Stimulated activated CD8-positive, alpha-beta memory T cell treated with anti-CD3 and anti-CD28 coated beads, Interleukin-7, amount 100 ng/mL, for 1 hour (primary cell): ENCODE data around the gene ZFYVE26.
"Not testable (repeated sequence)": the region's sequence is repeated elsewhere in the genome, so short reads cannot be mapped to it uniquely, and the experiment has no call there.

Source experiments
- DNase-seq, 2 donors: peaks; one replicate each; pipeline ENCODE4 v3.0.0-alpha.2; 2020; ENCODE audit warnings: low read depth in 2 of 2

Gene ZFYVE26

GRCh38 chr14:67749341-67750084, 66.9 kb downstream of the ZFYVE26 start:
- no peak for DNase-seq

- no peak for DNase-seq
Measured at GRCh38 chr14:67748312-67748711, 68.1 kb downstream of the ZFYVE26 start.

DNA sequence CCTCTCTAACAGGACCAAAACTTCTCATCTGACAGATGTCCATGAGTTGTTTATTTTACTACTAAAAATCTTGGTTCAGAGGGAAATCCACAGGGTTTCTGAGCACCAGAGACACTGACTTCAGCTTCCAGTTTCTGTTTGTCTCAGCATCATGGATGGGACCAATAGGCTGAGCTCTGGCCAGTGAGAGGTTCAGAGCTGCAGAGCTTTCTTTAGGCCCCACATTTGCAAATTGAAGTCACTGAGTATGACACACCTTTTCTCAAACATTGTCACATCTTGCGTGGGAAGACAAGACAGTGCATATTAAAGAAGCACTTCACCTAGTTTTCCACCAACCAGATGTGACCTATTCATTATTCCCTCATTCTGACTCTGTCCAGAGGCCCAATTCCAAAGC, 69.5 kb downstream of the ZFYVE26 start:
- no peak for DNase-seq

DNA sequence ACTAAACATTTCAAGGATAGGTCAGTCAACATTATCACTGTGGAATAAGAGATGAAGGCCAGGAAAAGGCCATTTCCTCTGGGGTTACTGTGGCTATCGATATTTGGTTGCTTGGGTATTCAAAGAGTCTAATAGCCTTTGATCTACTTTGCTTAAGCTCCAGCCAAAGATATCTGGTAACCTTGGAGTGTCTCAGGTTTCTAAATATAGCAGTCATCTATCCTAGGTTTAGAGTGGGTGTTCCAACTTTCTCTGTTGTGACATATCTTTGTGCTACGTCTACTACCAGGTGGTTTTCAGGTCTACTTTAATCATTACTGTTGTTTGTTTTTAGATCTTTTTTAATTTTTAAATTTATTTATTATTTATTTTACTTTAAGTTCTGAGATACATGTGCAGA, 72.3 kb downstream of the ZFYVE26 start:
- no peak for DNase-seq

GRCh38 chr14:67738740-67739504, 77.5 kb downstream of the ZFYVE26 start:
- no peak for DNase-seq

DNA sequence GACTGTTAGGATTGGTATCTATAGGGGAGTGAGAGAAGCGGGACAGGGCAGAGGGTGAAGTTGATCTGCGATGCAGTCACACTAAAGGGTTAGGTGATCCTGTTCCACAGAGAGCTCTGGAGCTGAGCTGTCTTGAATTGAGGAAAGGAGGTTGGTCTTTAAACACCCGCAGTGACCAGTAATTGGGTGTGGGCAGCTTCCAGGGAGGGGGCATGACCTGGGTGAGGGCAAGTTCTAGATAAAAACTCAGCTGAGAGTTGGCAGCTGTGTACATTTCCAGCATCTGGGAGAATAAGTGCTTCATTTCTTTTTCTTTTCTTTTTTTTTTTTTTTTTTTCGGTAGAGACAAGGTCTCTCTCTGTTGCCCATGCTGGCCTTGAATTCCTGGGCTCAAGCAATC, 79.6 kb downstream of the ZFYVE26 start:
- DNase-seq, result no peak

DNA sequence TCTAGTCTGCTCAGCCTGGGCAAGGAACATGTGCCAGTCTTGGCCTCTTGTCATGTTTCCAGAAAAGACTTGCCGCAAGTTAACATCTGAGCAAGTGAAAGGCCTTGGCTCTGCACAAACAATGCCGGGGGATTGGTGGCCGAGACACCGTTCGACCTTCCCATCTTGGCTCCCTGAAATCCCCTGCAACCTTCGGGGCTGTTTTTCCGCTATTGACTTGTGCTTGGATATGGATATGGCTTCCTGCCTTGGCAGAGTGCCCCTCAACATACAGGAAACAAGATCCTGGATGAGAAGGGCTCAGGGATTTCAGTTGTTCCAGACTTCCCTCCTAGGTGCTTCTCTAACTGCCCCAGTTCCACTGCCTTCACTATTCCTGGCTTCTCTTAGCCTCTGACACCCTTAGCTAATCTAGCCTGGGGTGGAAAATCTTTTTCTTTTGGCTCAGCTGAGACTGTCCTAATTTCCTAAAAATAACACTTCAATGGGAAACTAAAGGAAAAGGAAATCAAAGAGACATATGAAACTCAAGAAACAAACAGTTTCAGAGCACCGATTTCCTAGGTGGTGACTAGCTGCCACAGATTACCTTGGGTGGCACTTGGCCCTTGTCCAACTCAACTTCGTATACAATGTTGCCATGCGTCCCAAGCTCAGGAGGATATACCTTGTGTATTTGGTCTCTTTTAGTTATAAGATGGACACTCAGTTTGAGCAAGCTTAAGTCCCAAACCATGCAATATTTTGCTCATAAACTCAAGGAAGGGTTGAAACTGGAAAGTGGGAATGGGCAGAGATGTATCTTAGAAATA, 80.8 kb downstream of the ZFYVE26 start:
- no peak for DNase-seq

- no peak for DNase-seq
Measured at GRCh38 chr14:67734675-67735074, 81.7 kb downstream of the ZFYVE26 start.

DNA sequence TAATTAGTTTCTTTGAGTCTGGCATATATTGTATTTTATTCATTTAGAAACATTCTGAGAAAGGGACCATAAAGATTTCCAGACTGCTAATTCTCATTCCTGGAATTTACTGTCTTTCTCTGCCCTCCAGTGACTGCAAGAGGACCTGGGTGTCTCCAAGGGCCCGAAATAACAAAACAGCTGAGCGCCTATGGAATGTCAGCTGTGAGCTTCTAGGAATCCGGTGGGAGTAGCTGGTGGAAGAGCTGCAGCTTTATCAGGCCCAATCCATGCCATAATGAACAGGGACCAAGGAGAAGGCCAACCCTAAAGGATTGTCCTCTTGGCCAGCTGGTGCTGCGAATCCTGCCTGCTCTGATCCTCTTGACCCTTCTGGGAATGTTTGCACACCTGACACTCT, 82.8 kb downstream of the ZFYVE26 start:
- DNase-seq, result no peak

DNA sequence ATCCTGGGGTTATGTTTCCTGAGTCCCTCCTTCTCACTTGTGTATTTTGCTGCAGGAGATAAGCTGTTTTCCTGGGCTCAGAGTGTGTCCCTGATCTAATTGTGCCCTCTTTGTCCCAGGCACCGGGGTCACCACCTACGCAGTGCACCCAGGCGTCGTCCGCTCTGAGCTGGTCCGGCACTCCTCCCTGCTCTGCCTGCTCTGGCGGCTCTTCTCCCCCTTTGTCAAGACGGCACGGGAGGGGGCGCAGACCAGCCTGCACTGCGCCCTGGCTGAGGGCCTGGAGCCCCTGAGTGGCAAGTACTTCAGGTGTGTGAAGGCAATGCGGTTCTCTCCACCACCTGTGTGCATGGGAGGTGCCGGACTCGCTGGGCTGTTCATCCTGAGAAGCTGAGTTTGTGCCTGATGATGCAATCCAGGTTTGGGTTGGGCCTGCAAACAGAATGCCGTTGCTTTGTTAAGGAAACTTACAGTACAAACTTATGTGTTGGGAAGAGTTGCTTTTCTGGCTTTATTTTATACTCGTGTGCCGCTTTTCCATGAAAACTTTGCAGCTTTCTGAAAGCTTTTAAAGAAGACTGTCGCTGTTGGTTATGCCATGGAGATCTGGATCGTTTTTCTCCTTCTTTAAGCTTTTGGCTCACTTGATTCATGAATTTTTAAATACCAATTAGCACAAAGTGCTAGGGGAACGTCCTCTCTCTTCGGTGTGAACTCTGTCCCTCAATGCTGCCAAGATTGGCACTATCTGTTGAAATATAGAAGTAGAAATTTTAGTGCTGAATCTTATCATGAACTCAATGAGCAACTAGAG, 87.1 kb downstream of the ZFYVE26 start:
- DNase-seq, result no peak

DNA sequence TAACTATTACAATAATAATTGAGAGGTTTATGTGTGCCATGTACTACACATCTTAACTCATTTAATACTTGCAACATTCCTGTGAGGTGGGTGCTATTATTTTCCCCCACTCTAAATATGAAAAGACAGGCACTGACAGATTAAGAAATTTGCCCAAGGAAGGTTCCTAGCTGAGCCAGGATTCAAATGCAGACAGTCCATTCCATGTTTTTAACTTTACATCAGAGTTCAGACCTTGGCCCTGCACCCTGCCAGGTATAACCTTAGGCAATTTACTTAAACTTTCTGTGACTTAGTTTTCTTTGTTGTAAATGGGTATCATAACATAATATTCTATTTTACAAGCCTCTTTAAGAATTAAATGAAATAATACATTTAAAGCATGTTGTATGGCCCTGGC, 88.1 kb downstream of the ZFYVE26 start:
- no peak for DNase-seq

- no peak for DNase-seq
Measured at GRCh38 chr14:67727361-67727760, 89.0 kb downstream of the ZFYVE26 start.

DNA sequence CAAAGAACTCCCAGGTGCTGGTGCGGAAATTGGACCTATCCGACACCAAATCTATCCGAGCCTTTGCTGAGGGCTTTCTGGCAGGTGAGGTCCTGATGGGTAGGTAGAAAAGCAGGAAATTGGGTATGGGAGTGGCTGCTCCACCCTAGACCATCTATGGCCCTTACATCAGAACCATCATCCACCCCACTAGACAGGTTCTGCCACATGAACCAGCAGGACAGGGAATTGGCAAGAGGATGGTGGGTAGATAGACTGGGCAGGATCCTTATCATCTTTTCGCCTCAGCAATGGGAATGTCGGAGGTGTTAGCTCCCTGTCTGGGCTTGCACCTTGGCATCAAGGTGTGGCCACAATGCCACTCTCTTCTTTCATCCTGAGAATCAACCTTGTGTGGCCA, 91.2 kb downstream of the ZFYVE26 start:
- no peak for DNase-seq

DNA sequence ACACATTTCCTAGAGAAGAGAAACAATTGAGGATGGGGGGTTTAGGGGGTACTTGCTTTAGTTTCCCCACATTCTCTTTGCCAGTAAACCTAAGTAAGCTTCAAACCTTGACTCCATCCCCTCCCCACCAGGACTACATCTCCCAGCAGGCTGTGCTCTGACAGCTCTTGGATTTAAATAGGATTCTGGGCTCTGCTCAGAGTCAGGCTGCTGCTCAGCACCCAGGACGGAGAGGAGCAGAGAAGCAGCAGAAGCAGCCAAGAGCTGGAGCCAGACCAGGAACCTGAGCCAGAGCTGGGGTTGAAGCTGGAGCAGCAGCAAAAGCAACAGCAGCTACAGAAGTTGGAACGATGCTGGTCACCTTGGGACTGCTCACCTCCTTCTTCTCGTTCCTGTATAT, 94.1 kb downstream of the ZFYVE26 start:
- no peak for DNase-seq

- DNase-seq, result no peak
Measured at GRCh38 chr14:67721875-67722274, 94.5 kb downstream of the ZFYVE26 start.

GRCh38 chr14:67719866-67720265, 96.5 kb downstream of the ZFYVE26 start:
- no peak for DNase-seq

DNA sequence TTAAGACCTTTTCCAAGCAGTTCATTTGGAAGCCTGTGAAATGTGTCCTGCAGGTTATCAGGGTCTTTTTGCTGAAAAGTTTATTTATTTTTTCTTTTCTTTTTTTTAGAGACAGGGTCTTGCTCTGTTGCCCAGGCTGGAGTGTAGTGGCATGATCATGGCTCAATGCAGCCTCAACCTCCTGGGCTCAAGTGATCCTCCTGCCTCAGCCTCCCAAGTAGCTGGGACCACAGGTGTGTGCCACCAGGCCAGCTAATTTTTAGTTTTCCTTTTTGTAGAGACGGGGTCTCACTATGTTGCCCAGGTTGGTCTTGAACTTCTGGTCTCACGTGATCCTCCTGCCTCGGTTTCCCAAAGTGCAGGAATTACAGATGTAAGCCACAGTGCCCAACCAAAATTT, 97.0 kb downstream of the ZFYVE26 start:
- DNase-seq, result not testable (repeated sequence)

- DNase-seq, result no peak
Measured at GRCh38 chr14:67718265-67718664, 98.1 kb downstream of the ZFYVE26 start.

GRCh38 chr14:67717048-67717447, 99.3 kb downstream of the ZFYVE26 start:
- DNase-seq, result no peak

DNA sequence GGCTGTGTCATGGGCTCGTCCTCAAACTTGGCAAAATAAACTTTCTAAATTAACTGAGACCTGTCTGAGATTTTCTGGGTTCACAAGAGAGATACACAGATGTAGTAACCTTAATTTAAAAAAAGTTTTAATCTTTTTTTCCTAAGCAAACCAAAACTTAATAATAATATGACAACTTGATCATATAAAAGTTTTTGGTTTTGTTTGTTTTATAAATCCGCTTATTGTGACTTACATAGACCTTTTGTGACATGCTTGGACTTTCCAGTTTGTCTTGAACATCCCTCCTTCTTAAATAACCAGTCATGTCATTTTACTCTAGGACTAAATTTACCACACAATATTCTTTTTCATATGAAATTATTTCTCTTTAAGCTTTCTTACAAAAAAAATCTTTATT, 106.2 kb downstream of the ZFYVE26 start:
- no peak for DNase-seq

- not testable (repeated sequence) for DNase-seq
Measured at GRCh38 chr14:67709796-67710195, 106.6 kb downstream of the ZFYVE26 start.

DNA sequence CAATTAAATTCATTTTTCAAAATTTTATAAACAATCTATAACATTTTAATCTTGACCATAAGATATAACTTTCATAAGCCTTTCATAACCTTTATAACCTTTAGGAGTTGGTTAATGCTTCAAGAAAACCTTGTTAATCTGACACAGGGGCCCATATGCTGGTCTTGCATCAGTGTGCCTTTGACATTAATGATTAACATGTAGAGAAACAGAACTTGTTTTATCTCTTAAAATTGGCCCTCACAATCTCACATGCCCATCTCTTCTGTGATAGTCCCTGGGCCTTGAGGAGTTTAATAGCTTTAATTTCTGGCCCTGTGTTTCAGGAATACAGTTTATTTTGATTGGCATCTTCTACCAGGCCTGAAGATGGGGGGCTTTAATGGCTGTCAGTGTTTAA, 107.0 kb downstream of the ZFYVE26 start:
- not testable (repeated sequence) for DNase-seq
